Nephron progenitor cell (in vitro differentiated cells): ENCODE results near the gene AFF1.
A peak's percentile ranks its signal among the peaks of the same experiment; 100 is the strongest.
"Not testable (repeated sequence)": the region's sequence is repeated elsewhere in the genome, so short reads cannot be mapped to it uniquely, and the experiment has no call there.

ENCODE experiments used
- DNase-seq: peaks from one replicate; pipeline ENCODE4 v3.0.0; 2021
- H3K27ac Mint-ChIP-seq: 2 replicates; pipeline ENCODE4 v1.8.0; 2021; ENCODE audit warnings: mild to moderate bottlenecking, moderate library complexity, mixed read lengths
- H3K27me3 Mint-ChIP-seq: 2 replicates; pipeline ENCODE4 v1.8.0; 2021; ENCODE audit warnings: mild to moderate bottlenecking, low read depth, mixed read lengths; ENCODE audit not compliant: poor library complexity
- H3K36me3 Mint-ChIP-seq: 2 replicates; pipeline ENCODE4 v1.8.0; 2021; ENCODE audit warnings: low read depth, mixed read lengths
- H3K4me1 Mint-ChIP-seq: 2 replicates; pipeline ENCODE4 v1.8.0; 2021; ENCODE audit warnings: mixed read lengths
- H3K4me3 Mint-ChIP-seq: 2 replicates; pipeline ENCODE4 v1.8.0; 2021; ENCODE audit warnings: mild to moderate bottlenecking, moderate library complexity, mixed read lengths
- H3K9me3 Mint-ChIP-seq: 2 replicates; pipeline ENCODE4 v1.8.0; 2021; ENCODE audit warnings: mild to moderate bottlenecking, moderate library complexity, mixed read lengths
- TF ChIP-seq, protein P1 (sequence below): fragments of 200-600 bp; sonication (generic); IDR thresholded peaks from 2 replicates; pipeline ENCODE4 v1.5.0; 2021; ENCODE audit warnings: antibody characterized with exemption

AFF1 gene

DNA sequence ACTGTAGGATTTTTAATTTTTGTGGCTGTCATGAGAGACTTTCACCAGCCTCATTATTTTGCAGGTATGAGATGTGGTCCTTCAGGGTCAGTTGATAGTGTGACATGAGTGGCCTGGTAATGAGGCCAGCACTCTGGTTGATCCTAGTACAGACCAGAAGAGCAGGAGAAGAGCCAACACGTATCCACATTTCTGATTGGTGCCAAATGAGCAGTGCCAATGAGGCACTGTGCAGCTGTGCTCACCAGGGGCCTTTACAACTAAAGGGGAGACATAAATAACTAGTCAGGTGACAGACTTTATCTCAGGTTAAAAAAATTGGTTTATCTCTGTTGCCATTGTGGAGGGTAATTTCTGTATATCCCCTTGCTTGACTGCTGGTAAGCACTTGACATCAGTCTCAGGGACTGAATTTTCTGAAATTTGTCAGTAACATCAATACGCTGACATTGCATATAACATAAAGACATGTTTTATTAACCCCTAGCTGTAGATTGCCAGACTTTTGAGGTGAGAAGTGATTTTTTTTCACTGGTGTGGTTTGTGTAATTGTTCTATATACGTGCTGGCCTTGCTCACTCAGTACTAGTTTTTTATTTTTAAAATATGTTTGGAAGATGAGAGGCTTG lies 101.2 kb downstream of the AFF1 start:
- H3K9me3 Mint-ChIP-seq, result no peaks in the 10 kb centered on the region
- no peaks in the 10 kb centered on the region for H3K4me1 Mint-ChIP-seq
- no peak for DNase-seq
- peak overlapping the region; percentile 84 for H3K27ac Mint-ChIP-seq
- TF ChIP-seq, protein P1, sequence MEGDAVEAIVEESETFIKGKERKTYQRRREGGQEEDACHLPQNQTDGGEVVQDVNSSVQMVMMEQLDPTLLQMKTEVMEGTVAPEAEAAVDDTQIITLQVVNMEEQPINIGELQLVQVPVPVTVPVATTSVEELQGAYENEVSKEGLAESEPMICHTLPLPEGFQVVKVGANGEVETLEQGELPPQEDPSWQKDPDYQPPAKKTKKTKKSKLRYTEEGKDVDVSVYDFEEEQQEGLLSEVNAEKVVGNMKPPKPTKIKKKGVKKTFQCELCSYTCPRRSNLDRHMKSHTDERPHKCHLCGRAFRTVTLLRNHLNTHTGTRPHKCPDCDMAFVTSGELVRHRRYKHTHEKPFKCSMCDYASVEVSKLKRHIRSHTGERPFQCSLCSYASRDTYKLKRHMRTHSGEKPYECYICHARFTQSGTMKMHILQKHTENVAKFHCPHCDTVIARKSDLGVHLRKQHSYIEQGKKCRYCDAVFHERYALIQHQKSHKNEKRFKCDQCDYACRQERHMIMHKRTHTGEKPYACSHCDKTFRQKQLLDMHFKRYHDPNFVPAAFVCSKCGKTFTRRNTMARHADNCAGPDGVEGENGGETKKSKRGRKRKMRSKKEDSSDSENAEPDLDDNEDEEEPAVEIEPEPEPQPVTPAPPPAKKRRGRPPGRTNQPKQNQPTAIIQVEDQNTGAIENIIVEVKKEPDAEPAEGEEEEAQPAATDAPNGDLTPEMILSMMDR, result no peak
- peak overlapping the region; percentile 34 for H3K4me3 Mint-ChIP-seq
- H3K27me3 Mint-ChIP-seq, result no peaks in the 10 kb centered on the region
- no peaks in the 10 kb centered on the region for H3K36me3 Mint-ChIP-seq

GRCh38 chr4:87036713-87037112 lies 101.9 kb downstream of the AFF1 start:
- H3K4me1 Mint-ChIP-seq, result no peaks in the 10 kb centered on the region
- peak overlapping the region; percentile 84 for H3K27ac Mint-ChIP-seq
- H3K27me3 Mint-ChIP-seq, result no peaks in the 10 kb centered on the region
- no peak for DNase-seq
- TF ChIP-seq, protein P1, result no peak
- H3K4me3 Mint-ChIP-seq, result peak overlapping the region; percentile 70
- H3K9me3 Mint-ChIP-seq, result no peaks in the 10 kb centered on the region
- peaks cover 4% of the 10 kb centered on the region for H3K36me3 Mint-ChIP-seq

DNA sequence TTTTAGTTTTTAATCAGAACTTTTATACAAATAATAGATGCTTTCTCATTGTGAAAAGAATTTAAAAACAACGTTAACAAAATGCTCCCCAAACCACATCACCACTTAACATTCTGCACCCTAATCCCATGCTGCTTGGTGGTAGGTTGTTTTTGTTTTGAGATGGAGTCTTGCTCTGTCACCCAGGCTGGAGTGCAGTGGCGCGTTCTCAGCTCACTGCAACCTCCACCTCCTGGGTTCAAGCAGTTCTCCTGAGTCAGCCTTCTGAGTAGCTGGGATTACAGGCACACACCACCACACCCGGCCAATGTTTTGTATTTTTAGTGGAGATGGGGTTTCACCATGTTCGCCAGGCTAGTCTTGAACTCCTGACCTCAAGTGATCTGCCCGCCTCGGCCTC lies 102.4 kb downstream of the AFF1 start:
- not testable (repeated sequence) for DNase-seq, H3K4me1 Mint-ChIP-seq, H3K27me3 Mint-ChIP-seq, H3K36me3 Mint-ChIP-seq, H3K9me3 Mint-ChIP-seq
- Mint-ChIP-seq H3K27ac (peak overlapping the region; percentile 84), H3K4me3 (peak overlapping the region; percentile 70)

DNA sequence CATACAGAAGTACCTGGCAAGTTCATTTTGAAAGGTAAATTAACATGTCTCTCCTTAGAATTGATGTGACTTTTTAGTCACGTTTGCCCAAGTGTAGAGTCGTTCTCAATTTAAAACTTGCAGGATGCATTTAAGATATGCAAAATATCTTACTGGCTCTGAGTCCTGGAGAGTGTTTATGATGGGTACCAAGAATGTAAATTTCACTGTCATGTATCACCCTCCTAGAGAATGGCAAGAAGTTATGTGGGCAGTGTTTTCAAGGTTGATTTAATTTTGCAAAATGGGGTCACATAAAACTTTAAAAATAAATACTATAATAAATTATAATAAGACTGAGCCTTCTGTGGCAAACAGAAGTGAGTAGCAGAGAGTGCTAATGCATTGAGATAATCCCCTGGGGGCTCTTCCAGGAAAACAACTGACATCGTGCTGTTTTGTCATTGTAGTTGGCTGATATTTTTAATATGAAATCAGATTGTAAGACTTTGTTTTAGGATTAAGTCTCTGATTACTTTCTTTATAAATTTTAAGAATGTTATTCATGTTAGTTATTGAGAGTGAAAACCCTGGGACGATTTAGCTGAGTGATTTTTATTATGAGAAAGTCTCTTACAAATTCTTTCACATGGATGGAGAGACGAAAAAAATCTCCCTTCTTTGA lies 103.0 kb downstream of the AFF1 start:
- peak overlapping the region; percentile 84 for H3K27ac Mint-ChIP-seq
- TF ChIP-seq, protein P1, result no peak
- H3K36me3 Mint-ChIP-seq, result peaks cover 4% of the 10 kb centered on the region
- H3K9me3 Mint-ChIP-seq, result no peaks in the 10 kb centered on the region
- peak overlapping the region; percentile 70 for H3K4me3 Mint-ChIP-seq
- H3K27me3 Mint-ChIP-seq, result no peaks in the 10 kb centered on the region
- H3K4me1 Mint-ChIP-seq, result no peaks in the 10 kb centered on the region
- no peak for DNase-seq

GRCh38 chr4:87038837-87039615 lies 104.2 kb downstream of the AFF1 start:
- no peaks in the 10 kb centered on the region for H3K4me1 Mint-ChIP-seq
- peaks cover 4% of the 10 kb centered on the region for H3K36me3 Mint-ChIP-seq
- peak; percentile 73 for DNase-seq
- no peaks in the 10 kb centered on the region for H3K27me3 Mint-ChIP-seq
- H3K27ac Mint-ChIP-seq, result peak overlapping the region; percentile 84
- TF ChIP-seq, protein P1, result no peak
- H3K4me3 Mint-ChIP-seq, result peak overlapping the region; percentile 9
- H3K9me3 Mint-ChIP-seq, result no peaks in the 10 kb centered on the region

DNA sequence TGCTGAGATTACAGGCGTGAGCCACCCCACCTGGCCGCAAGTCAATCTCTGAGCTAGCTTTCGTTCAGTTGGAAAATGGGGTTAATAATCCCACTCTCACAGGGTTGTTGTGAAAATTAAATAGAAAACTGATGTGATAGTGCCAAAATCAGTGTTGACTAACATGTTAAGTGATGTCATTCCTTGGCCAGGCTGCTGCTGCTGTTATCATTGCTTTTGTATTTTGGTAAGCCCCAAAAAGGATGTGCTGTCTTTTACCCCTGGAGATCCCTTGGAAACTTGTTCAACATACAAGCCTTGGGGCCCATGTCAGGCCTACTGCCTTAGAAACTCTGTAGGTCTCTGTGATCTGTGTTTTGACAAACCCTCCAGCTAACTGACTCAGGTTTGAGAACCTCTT lies 106.3 kb downstream of the AFF1 start:
- Mint-ChIP-seq H3K4me3 (no peak overlapping the region), H3K27me3 (no peaks in the 10 kb centered on the region), H3K9me3 (no peaks in the 10 kb centered on the region), H3K27ac (peak overlapping the region; percentile 54), H3K4me1 (no peaks in the 10 kb centered on the region), H3K36me3 (peaks cover 5% of the 10 kb centered on the region)
- TF ChIP-seq, protein P1, result no peak
- DNase-seq, result no peak
